Measurements from ENCODE around the gene NIBAN1.

DNA sequence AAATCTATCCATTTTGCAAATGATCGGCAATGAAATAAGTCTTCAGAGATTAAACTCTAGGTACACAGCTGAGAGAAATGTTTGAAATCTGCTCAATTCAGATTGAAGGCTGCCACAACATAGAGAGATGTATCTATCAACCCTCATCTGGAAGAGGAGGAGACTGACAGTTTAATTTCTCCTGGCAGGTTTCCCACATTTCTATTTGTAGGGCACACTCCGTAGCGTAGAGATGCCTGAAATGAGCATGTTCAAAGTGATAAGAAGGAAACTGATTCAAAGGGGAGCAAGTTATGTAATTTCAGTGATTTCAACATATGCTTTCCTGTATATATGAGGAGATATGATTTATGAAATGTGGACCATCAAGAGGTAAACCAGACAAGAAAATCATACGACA is 44.1 kb downstream of the NIBAN1 start:
- TF ChIP-seq POLR2A (IDR thresholded peaks at IDR 0.05) = no peak
- TF ChIP-seq, protein P1, sequence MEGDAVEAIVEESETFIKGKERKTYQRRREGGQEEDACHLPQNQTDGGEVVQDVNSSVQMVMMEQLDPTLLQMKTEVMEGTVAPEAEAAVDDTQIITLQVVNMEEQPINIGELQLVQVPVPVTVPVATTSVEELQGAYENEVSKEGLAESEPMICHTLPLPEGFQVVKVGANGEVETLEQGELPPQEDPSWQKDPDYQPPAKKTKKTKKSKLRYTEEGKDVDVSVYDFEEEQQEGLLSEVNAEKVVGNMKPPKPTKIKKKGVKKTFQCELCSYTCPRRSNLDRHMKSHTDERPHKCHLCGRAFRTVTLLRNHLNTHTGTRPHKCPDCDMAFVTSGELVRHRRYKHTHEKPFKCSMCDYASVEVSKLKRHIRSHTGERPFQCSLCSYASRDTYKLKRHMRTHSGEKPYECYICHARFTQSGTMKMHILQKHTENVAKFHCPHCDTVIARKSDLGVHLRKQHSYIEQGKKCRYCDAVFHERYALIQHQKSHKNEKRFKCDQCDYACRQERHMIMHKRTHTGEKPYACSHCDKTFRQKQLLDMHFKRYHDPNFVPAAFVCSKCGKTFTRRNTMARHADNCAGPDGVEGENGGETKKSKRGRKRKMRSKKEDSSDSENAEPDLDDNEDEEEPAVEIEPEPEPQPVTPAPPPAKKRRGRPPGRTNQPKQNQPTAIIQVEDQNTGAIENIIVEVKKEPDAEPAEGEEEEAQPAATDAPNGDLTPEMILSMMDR (IDR thresholded peaks at IDR 0.05) = no peak

Measured in right lobe of liver (tissue), 4 donors.